NCI-H748 (cell line): ENCODE measurements around the gene RELN.
"Not testable (repeated sequence)": the region's sequence is repeated elsewhere in the genome, so short reads cannot be mapped to it uniquely, and the experiment has no call there.

ENCODE experiments used
- DNase-seq: peaks from one replicate; lab custom pipeline; 2025; ENCODE audit not compliant: unreplicated experiment; lab: John Stamatoyannopoulos, UW

The RELN gene

GRCh38 chr7:103905997-103906396, 83.5 kb downstream of the RELN start:
- DNase-seq, result no peak

- no peak for DNase-seq
Measured at GRCh38 chr7:103902917-103903316, 86.5 kb downstream of the RELN start.

- DNase-seq, result not testable (repeated sequence)
Measured at GRCh38 chr7:103896826-103897225, 92.6 kb downstream of the RELN start.

DNA sequence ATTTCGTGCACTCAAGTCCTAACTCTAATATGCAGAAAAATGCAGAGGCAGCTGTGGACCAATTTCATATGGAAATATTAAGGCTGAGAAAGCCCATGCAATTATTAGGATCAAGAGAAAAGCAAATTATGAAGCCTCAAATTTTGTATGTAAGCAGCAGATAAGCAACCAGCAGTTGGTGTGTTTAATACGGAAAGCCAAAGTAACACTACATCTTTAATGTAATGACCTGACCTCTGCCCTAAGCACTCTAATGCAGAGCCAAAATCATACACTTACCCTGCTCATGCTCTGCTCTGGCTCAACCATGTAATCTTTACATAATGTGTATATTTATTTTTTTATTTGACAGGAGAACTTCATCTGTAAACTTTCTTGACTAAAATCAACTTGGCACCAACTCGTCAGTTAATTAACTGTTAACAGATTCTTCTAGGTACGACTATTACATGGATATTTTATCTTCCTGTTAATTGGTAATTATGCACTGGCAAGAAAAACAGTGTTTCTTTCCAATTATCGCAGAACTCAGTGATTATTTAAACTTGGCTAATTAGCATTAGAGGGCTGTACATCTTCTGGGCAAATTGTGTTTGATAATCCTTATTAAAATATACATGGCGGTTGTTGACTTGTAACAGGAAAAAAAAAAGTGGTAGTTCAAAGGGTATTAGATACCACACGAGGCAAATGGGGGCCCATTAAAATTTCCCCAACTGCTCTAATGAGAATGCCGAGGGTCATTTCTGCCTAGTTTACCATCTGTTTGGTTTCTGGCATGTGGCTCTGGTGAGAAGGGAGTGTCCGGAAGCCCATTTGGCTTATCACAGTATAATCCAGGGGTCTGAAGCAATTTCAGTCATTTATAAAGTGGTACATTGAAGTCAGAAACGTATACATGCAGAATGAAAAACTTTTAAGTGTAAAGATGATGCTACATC, 94.5 kb downstream of the RELN start:
- DNase-seq, result no peak

DNA sequence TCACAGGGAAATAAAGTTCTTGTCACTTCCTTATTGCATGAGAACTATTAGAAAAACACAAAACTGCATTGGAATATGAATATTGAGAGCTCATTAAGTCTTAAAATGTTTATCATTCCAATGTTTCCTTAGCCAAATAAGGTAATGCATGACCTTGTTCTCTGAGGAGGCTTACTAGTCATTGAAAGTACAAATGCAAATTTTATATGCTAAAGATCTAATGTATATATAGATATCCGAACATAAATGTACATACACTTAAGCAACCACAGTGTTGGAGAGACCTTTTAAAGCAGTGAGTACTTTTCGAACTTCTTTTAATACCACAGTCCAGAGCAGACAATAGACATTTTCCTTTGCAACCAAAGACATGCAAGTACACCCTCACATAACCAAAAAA, 96.1 kb downstream of the RELN start:
- DNase-seq, result no peak

GRCh38 chr7:103889451-103889850, 100.0 kb downstream of the RELN start:
- no peak for DNase-seq

GRCh38 chr7:103888603-103889153, 100.8 kb downstream of the RELN start:
- no peak for DNase-seq

- DNase-seq, result no peak
Measured at GRCh38 chr7:103887853-103888602, 101.4 kb downstream of the RELN start.

- no peak for DNase-seq
Measured at GRCh38 chr7:103887050-103887449, 102.4 kb downstream of the RELN start.

DNA sequence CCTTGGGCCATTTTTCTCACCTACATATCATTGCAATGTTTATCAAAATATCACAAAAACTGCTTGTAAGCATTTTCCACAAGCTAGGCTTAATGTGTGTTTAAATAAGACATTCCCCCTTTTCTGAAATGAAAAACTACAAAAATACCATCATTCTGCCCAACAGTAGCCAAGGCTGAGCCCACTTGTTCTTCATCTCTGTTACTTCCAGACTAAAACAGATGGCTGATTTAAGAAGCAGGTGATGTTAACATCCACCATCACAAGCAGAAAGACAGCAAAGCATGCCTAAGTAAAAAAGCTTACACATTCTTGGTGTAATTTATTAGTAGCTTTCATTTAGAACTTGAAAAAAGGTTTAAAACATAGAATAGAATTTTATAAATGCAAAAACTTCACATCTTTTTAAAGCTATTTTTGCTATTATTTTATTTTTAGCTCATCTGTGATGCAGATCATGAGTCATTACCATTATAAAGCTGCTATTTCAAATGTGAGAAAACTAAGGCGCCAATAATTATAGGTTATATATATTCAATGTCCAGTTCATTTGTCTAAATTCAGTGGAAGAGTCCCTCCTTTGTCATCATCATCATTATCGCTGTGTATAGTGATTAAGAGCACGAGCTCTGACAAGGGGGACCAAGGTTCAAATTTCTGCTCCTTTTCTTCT, 109.4 kb downstream of the RELN start:
- DNase-seq, result peak; percentile 80

DNA sequence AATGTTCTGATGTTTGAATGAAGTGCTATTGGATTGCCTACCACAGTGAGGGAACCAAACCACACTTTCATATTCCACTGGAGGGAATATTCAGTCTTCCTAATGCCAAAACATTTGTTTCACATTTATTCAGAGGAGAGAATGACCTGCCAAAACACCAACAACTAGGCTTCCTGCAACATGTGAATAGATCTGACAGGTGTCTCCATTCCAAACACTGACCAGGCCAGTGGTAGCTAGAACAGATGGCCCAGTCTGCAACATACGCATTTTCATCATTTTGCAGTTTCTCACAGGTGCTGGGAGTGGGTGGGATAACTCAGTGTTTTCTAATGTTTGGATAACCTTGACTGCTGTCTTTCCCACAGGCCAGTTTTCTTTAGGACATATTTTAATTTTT, 110.0 kb downstream of the RELN start:
- peak; percentile 70 for DNase-seq

DNA sequence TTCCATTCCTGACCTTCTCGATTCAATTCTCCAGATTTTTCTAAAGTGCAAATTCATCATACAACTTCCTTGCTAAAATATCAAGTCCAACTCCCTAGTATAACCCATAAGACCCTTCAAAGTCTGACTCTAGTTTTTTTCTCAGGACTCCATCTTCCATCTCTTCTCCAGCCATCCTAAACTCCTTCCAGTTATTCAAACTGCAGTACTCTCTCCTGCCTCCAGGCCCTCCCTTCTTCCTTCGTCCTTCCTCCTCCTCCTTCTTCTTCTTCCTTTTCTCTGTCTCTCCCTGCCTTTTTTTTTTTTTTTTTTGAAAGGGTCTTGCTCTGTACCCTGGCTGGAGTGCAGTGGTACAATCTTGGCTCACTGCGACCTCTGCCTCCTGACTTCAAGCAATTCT, 111.9 kb downstream of the RELN start:
- DNase-seq, result no peak

- DNase-seq, result no peak
Measured at GRCh38 chr7:103875718-103876117, 113.7 kb downstream of the RELN start.

DNA sequence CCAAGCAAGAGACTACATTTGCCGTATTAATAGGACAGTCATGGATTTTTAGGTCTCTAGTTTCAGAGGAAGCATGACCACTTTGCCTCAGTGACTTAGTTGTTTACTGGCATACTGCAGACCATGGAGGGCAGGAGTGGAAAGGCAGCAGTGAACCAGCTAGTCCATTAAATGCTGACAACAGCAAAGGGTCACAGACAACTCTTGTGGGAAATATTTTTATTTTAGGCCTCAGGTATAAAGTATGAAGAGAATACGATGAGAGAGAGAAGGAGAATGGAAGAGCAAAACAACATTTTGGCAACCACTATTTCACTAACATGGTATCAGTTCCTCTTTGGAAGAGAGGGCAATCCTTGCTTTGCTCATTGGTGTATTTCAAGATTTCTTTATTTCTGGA, 118.0 kb downstream of the RELN start:
- peak; percentile 6 for DNase-seq

DNA sequence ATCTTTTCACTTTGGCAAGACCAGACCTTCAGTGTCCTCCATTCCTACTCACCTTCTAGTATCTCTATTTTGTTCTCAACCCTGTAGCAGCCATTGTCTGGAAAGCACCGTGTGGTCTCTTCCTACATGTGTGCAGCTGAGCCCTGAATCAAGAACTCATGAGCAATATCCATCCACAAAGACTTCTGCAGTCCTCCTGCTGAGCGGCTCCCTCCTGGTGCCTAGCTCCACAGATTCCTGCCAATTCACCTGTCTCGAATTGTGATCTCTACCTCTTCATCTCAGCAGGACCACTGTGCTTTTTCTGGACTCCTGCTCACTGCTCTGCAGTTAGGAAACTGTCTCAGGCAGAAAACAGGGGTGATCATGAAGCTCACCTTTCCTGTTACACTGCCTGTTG, 118.8 kb downstream of the RELN start:
- DNase-seq, result peak; percentile 51

GRCh38 chr7:103867874-103868273, 121.6 kb downstream of the RELN start:
- peak; percentile 39 for DNase-seq

GRCh38 chr7:103866919-103867318, 122.5 kb downstream of the RELN start:
- DNase-seq, result peak; percentile 96

- no peak for DNase-seq
Measured at GRCh38 chr7:103865442-103865841, 124.0 kb downstream of the RELN start.

- DNase-seq, result no peak
Measured at GRCh38 chr7:103862302-103863035, 127.0 kb downstream of the RELN start.

GRCh38 chr7:103859709-103860108, 129.7 kb downstream of the RELN start:
- DNase-seq, result no peak

- DNase-seq, result peak; percentile 97
Measured at GRCh38 chr7:103857435-103857834, 132.0 kb downstream of the RELN start.
